ENCODE results near the gene RPS6KA5. TPM values are rescaled to one million over a fixed set of nuclear protein-coding genes. Genes with fewer than 3 reads are reported as not detected.
"Not testable (repeated sequence)": the region's sequence is repeated elsewhere in the genome, so short reads cannot be mapped to it uniquely, and the experiment has no call there.

The RPS6KA5 gene
- total RNA-seq, 1 donor from 2014 or later, result 3.1 TPM

DNA sequence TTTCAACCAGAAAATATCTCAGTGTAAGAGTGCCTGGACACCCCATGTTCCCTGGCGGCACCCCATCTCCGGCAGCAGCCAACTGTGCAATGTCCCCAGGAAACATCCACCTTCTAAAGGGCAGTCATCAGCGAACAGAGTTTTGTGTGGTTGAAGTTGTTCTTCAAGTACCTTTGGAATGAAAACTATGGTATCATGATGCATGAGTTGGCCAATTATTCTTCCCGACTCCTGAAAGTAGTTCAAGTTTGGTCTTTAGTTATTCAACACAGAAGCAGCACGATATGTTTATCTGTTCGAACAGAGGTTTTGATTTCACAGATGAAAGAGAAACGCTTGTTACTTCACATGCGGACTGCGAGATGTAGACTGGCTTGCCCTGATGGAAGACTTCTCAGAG is 223.1 kb downstream of the RPS6KA5 start:
- Histone ChIP-seq H3K36me3 (ENCODE audit: control insufficient read depth in 3 of 3, insufficient read depth in 3 of 3, low read length in 3 of 3) (no peaks in the 10 kb centered on the region), H3K9ac (ENCODE audit: low read depth in 1 of 3, low read length in 3 of 3) (no peak overlapping the region), H3K27me3 (ENCODE audit: control insufficient read depth in 3 of 3, insufficient read depth in 3 of 3, low read length in 3 of 3) (no peaks in the 10 kb centered on the region), H3K4me1 (ENCODE audit: control insufficient read depth in 3 of 3, insufficient read depth in 3 of 3, low read length in 3 of 3) (peaks cover 0 to 5% (median 0%) of the 10 kb centered on the region in 3 donors), H3K27ac (ENCODE audit: low read depth, low read length) (no peak overlapping the region), H3K9me3 (ENCODE audit: control insufficient read depth in 3 of 3, low read length in 3 of 3) (no peaks in the 10 kb centered on the region), H3K4me3 (ENCODE audit: low read length in 3 of 3) (no peak overlapping the region)

DNA sequence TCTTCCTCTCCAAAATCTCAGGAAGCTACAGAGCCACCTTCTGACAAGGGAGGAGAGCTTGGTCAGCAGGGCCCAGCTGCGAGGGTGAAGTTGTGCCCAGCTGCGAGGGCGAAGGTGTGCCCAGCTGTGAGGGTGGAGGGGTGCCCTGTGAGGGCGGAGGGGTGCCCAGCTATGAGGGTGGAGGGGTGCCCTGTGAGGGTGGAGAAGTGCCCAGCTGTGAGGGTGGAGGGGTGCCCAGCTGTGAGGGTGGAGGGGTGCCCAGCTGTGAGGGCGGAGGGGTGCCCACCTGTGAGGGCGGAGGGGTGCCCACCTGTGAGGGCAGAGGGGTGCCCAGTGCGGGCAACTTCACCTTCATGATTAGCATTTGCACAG is 223.8 kb downstream of the RPS6KA5 start:
- Histone ChIP-seq H3K27ac (ENCODE audit: low read depth, low read length) (no peak overlapping the region), H3K4me1 (ENCODE audit: control insufficient read depth in 3 of 3, insufficient read depth in 3 of 3, low read length in 3 of 3) (peaks cover 0 to 5% (median 0%) of the 10 kb centered on the region in 3 donors), H3K36me3 (ENCODE audit: control insufficient read depth in 3 of 3, insufficient read depth in 3 of 3, low read length in 3 of 3) (no peaks in the 10 kb centered on the region), H3K27me3 (ENCODE audit: control insufficient read depth in 3 of 3, insufficient read depth in 3 of 3, low read length in 3 of 3) (no peaks in the 10 kb centered on the region), H3K4me3 (ENCODE audit: low read length in 3 of 3) (no peak overlapping the region), H3K9ac (ENCODE audit: low read depth in 1 of 3, low read length in 3 of 3) (no peak overlapping the region), H3K9me3 (ENCODE audit: control insufficient read depth in 3 of 3, low read length in 3 of 3) (no peaks in the 10 kb centered on the region)

DNA sequence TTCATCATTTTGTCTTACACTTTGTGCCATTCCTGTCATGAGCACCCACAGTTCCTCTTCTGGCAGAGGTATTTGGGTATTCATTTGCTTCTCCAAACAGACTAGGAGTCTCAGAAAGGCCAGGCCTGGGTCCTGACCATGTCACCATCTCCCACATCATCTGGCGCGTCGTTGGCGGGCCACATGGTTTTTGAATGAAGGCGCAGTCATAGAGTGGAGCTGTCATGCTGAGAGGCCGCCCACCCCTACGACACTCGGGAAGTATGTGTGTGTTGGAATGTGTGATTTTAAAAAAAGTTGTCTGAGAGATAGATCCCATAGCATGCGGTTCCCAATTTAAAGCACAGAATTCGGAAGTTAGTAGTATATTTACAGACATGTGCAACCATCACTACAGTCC is 228.6 kb downstream of the RPS6KA5 start:
- Histone ChIP-seq H3K27me3 (ENCODE audit: control insufficient read depth in 3 of 3, insufficient read depth in 3 of 3, low read length in 3 of 3) (no peaks in the 10 kb centered on the region), H3K4me3 (ENCODE audit: low read length in 3 of 3) (no peak overlapping the region), H3K9me3 (ENCODE audit: control insufficient read depth in 3 of 3, low read length in 3 of 3) (no peaks in the 10 kb centered on the region), H3K27ac (ENCODE audit: low read depth, low read length) (no peak overlapping the region), H3K9ac (ENCODE audit: low read depth in 1 of 3, low read length in 3 of 3) (no peak overlapping the region), H3K4me1 (ENCODE audit: control insufficient read depth in 3 of 3, insufficient read depth in 3 of 3, low read length in 3 of 3) (peaks cover 9 to 13% (median 13%) of the 10 kb centered on the region in 3 donors), H3K36me3 (ENCODE audit: control insufficient read depth in 3 of 3, insufficient read depth in 3 of 3, low read length in 3 of 3) (no peaks in the 10 kb centered on the region)

DNA sequence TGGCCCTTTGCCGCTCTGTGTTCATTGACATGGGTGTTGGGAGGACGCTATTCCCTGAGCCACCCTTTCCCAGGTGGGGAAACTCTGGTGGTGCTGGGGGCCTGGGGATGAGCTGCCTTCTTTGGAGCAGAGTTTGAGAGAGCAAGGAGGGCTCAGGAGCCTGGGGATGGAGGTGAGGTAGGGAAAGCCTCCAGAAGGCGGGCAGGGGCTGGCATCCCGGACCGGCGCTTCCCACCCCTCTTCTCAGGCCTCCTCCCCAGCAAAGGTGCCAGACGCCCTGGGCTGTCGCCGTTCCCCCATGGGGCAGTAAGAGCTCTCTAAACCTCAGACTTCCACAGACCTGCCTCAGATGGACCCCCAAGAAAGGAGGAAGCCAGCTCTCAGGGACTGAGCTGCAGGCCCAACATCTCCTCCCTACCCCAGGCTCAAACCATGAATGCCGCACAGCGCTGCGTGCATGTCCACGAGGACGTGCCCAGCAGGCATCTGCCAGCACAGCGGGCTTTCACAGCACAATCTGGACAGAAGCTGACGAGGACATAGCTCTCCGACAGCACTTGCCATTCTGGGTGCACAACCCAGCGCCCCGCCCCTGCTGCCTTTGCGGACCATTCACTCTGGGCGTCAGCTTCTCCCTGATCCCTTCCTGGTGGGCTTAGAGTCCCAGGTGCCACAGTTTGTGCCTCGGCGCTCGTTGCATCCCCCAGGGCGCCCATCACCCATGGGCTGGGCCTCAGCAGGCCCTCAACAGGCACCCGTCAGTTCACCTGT is 229.3 kb downstream of the RPS6KA5 start:
- peaks cover 9 to 13% (median 13%) of the 10 kb centered on the region in 3 donors for H3K4me1 ChIP-seq (ENCODE audit: control insufficient read depth in 3 of 3, insufficient read depth in 3 of 3, low read length in 3 of 3)

DNA sequence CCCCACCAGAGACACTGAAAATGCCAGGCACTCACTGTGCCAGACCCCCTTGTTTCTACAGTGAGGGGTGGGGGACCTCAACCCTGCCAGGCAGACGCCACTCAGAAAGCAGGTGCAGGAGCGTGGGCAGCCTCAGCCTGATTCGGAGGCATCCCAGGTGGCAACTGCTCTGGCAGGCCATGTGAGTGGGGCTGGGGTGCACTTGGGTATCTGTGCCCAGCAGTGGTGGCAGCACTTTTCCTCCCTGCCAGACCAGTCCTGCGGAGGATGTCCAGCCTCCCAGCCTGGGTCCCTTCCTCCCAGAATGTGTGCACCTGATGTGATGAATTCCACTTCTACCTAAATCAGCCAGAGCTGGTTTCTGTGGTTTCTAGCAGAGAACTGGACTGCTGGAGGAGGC is 230.8 kb downstream of the RPS6KA5 start:
- no peak overlapping the region for H3K4me3 ChIP-seq (ENCODE audit: low read length in 3 of 3)
- no peaks in the 10 kb centered on the region for H3K27me3 ChIP-seq (ENCODE audit: control insufficient read depth in 3 of 3, insufficient read depth in 3 of 3, low read length in 3 of 3)
- H3K27ac ChIP-seq (ENCODE audit: low read depth, low read length), result no peak overlapping the region
- H3K9ac ChIP-seq (ENCODE audit: low read depth in 1 of 3, low read length in 3 of 3), result no peak overlapping the region
- H3K9me3 ChIP-seq (ENCODE audit: control insufficient read depth in 3 of 3, low read length in 3 of 3), result no peaks in the 10 kb centered on the region
- H3K4me1 ChIP-seq (ENCODE audit: control insufficient read depth in 3 of 3, insufficient read depth in 3 of 3, low read length in 3 of 3), result peaks cover 9 to 13% (median 13%) of the 10 kb centered on the region in 3 donors
- no peaks in the 10 kb centered on the region for H3K36me3 ChIP-seq (ENCODE audit: control insufficient read depth in 3 of 3, insufficient read depth in 3 of 3, low read length in 3 of 3)

More for the DNA sequence above, 229.3 kb downstream of the RPS6KA5 start:
- Histone ChIP-seq H3K4me3 (ENCODE audit: low read length in 3 of 3) (no peak overlapping the region), H3K27me3 (ENCODE audit: control insufficient read depth in 3 of 3, insufficient read depth in 3 of 3, low read length in 3 of 3) (no peaks in the 10 kb centered on the region), H3K9me3 (ENCODE audit: control insufficient read depth in 3 of 3, low read length in 3 of 3) (no peaks in the 10 kb centered on the region), H3K36me3 (ENCODE audit: control insufficient read depth in 3 of 3, insufficient read depth in 3 of 3, low read length in 3 of 3) (no peaks in the 10 kb centered on the region), H3K27ac (ENCODE audit: low read depth, low read length) (no peak overlapping the region), H3K9ac (ENCODE audit: low read depth in 1 of 3, low read length in 3 of 3) (no peak overlapping the region)

DNA sequence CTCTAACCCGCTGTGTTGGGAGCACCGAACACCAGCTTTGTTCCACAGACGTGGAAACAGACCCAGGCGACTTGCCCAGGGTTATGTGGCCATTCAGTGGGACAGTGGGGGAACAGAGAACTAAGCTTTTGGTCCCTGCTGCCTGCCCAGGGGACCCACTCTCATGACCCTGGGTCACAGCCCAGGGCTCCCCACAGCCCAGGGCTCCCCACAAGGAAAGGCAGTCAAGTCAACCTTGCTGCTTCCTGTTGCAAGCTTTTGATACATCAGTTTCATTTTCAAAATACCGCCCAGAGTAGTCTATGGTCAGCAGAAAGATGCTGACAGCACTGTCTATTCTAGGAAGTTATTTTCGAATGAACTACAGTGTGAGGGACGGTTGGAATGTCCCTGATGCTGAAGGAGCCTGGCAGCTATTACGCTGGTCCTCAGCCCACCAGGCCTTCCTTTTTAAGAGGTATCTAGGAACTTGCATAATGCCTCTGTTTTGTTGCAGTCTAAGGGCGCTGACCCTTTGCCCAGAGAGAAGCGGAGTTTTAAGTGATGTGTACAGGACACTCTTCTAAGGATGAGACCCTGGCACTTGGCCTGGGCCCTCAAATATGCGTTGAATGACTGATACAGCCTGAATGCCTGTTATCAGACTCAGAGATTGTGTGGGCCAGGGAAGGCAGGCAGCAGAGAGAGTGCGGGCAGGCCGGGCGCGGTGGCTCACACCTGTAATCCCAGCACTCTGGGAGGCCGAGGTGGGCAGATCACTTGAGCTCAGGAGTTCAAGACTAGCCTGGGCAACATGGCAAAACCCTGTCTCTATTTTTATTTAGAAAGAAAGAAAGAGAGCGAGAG is 231.6 kb downstream of the RPS6KA5 start:
- Histone ChIP-seq H3K9me3 (ENCODE audit: control insufficient read depth in 3 of 3, low read length in 3 of 3) (no peaks in the 10 kb centered on the region), H3K27me3 (ENCODE audit: control insufficient read depth in 3 of 3, insufficient read depth in 3 of 3, low read length in 3 of 3) (no peaks in the 10 kb centered on the region), H3K4me3 (ENCODE audit: low read length in 3 of 3) (peak overlapping the region; percentile 58 to 75 (median 63)), H3K36me3 (ENCODE audit: control insufficient read depth in 3 of 3, insufficient read depth in 3 of 3, low read length in 3 of 3) (no peaks in the 10 kb centered on the region), H3K27ac (ENCODE audit: low read depth, low read length) (peak overlapping the region; percentile 85), H3K9ac (ENCODE audit: low read depth in 1 of 3, low read length in 3 of 3) (peak overlapping the region; percentile 74 to 88 (median 79)), H3K4me1 (ENCODE audit: control insufficient read depth in 3 of 3, insufficient read depth in 3 of 3, low read length in 3 of 3) (peaks cover 9 to 13% (median 13%) of the 10 kb centered on the region in 3 donors)

DNA sequence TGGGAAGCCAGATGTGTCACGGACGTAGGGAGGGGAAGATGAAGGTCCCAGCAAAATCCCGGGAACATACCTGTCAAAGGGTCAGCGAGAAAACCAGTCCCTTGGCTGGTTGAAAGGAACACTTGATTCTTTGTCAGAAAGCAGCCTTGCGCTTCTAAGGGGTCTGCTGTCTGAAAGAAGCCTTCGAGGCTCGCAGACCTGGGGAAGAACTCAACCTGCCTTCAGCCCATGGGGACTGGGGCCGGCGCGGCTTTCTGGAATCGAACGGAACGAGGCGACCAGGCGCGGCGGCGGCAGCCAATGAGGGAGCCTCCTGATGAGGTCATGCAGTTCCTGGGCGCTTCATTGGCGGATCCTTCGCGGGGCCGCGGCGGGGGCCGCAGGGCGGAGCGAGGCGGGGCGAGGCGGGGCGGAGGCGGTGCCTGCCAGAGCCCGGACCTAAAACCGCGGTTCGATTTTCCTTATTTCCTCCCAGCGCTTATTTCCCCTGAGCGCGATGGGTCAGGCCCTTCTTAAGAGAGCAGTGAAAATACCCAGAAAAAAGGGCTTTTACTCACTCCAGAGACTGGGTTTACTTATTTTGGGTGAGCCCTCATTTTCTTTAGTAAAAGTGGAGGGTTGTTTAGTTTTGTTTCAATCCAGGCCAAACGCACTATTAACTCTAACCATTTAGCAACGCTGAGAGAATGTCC is 232.4 kb downstream of the RPS6KA5 start:
- peak overlapping the region; percentile 74 to 89 (median 79) for H3K9ac ChIP-seq (ENCODE audit: low read depth in 1 of 3, low read length in 3 of 3)
- H3K36me3 ChIP-seq (ENCODE audit: control insufficient read depth in 3 of 3, insufficient read depth in 3 of 3, low read length in 3 of 3), result no peaks in the 10 kb centered on the region
- H3K27me3 ChIP-seq (ENCODE audit: control insufficient read depth in 3 of 3, insufficient read depth in 3 of 3, low read length in 3 of 3), result no peaks in the 10 kb centered on the region
- peak overlapping the region; percentile 85 for H3K27ac ChIP-seq (ENCODE audit: low read depth, low read length)
- peaks cover 9 to 13% (median 13%) of the 10 kb centered on the region in 3 donors for H3K4me1 ChIP-seq (ENCODE audit: control insufficient read depth in 3 of 3, insufficient read depth in 3 of 3, low read length in 3 of 3)
- peak overlapping the region; percentile 68 to 77 (median 75) for H3K4me3 ChIP-seq (ENCODE audit: low read length in 3 of 3)
- no peaks in the 10 kb centered on the region for H3K9me3 ChIP-seq (ENCODE audit: control insufficient read depth in 3 of 3, low read length in 3 of 3)

DNA sequence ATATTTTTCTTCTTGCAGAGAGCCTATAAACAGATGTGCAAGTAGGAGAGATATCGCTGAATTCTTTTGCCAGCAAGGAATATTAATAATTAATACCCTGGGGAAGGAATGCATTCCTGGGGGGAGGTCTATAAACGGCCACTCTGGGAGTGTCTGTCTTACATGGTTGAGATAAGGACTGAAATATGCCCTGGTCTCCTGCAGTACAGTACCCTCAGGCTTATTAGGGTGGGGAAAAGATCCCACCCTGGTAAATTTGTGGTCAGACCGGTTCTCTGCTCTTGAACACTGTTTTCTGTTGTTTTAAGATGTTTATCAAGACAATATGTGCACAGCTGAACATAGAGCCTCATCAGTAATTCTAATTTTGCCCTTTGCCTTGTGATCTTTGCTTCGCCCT is 236.9 kb downstream of the RPS6KA5 start:
- H3K4me1 ChIP-seq (ENCODE audit: control insufficient read depth in 3 of 3, insufficient read depth in 3 of 3, low read length in 3 of 3); H3K27ac ChIP-seq (ENCODE audit: low read depth, low read length); H3K27me3 ChIP-seq (ENCODE audit: control insufficient read depth in 3 of 3, insufficient read depth in 3 of 3, low read length in 3 of 3); H3K4me3 ChIP-seq (ENCODE audit: low read length in 3 of 3); H3K9ac ChIP-seq (ENCODE audit: low read depth in 1 of 3, low read length in 3 of 3); H3K9me3 ChIP-seq (ENCODE audit: control insufficient read depth in 3 of 3, low read length in 3 of 3); H3K36me3 ChIP-seq (ENCODE audit: control insufficient read depth in 3 of 3, insufficient read depth in 3 of 3, low read length in 3 of 3): not testable (repeated sequence)

DNA sequence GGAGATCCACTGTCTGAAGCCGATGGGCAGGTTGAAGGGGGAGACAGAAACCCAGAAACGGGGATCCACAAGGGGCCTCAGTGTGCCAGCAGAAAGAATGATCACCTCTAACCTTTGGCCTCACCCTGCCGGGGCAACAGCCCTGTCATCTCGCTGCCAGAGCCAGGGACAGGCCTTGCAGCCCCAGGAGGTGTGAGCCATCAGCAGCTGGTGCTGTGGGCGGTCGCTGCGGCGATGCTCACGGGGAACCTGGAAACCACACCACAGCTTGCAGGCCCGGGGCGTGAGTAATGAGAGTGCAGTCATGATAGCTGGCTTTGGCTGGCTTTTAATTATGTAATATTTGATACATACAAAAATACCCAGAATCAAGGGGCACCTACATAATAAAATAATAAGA is 239.5 kb downstream of the RPS6KA5 start:
- H3K4me3 ChIP-seq (ENCODE audit: low read length in 3 of 3), result no peak overlapping the region
- H3K36me3 ChIP-seq (ENCODE audit: control insufficient read depth in 3 of 3, insufficient read depth in 3 of 3, low read length in 3 of 3), result no peaks in the 10 kb centered on the region
- H3K9me3 ChIP-seq (ENCODE audit: control insufficient read depth in 3 of 3, low read length in 3 of 3), result no peaks in the 10 kb centered on the region
- H3K27me3 ChIP-seq (ENCODE audit: control insufficient read depth in 3 of 3, insufficient read depth in 3 of 3, low read length in 3 of 3), result no peaks in the 10 kb centered on the region
- no peak overlapping the region for H3K9ac ChIP-seq (ENCODE audit: low read depth in 1 of 3, low read length in 3 of 3)
- H3K4me1 ChIP-seq (ENCODE audit: control insufficient read depth in 3 of 3, insufficient read depth in 3 of 3, low read length in 3 of 3), result peaks cover 0 to 3% (median 3%) of the 10 kb centered on the region in 3 donors
- no peak overlapping the region for H3K27ac ChIP-seq (ENCODE audit: low read depth, low read length)
